Measurements from ENCODE around the gene ITGA2B. TPM values are rescaled to one million over a fixed set of nuclear protein-coding genes. Genes with fewer than 3 reads are reported as not detected.
A peak's percentile ranks its signal among the peaks of the same experiment; 100 is the strongest.

ITGA2B gene
- total RNA-seq, 4 donors from 2014 or later, result 0.14 to 0.32 TPM; not detected in 2

- H3K27ac ChIP-seq, result no peak overlapping the region
- H3K9me3 ChIP-seq, result no peaks in the 10 kb centered on the region
- no peak for TF ChIP-seq POLR2A (IDR thresholded peaks at IDR 0.05)
- TF ChIP-seq CTCF (IDR thresholded peaks at IDR 0.05), result no peak
- TF ChIP-seq EP300 (IDR thresholded peaks at IDR 0.05; ENCODE audit: low read depth), result no peak
- TF ChIP-seq POLR2AphosphoS5 (IDR thresholded peaks at IDR 0.05), result no peak
- no peaks in the 10 kb centered on the region for H3K36me3 ChIP-seq
- in situ Hi-C loops (cut with MboI; ENCODE audit: low pct_ligation_motif_present in 1 of 4, low pct_unique_long_range_greater_than_20kb in 1 of 4, low sequenced_read_pairs in 3 of 4), result loop anchor here in 1 of 4 donors (25.0 kb wide), 1 partner anchor 127 kb away; the partner anchor contains the start of gene GPATCH8
- 12% methylated on average over 24 of the region's 26 CpGs; no CpG with 5 or more reads in 1 of the 2 donors for WGBS, 2 donors (ENCODE audit: low coverage in 1 of 2)
- peaks cover 3 to 18% (median 15%) of the 10 kb centered on the region in 4 donors for H3K4me1 ChIP-seq
- H3K27me3 ChIP-seq, result peaks cover 30% of the 10 kb centered on the region
- peak overlapping the region; percentile 24 to 58 (median 38) for H3K4me3 ChIP-seq
- intact Hi-C loops (cut with DNase I; ENCODE audit: low total_unique reads), result no loop called here
- no peak for DNase-seq
Observed at GRCh38 chr17:44384823-44385286, 4.6 kb downstream of the ITGA2B start.

- DNase-seq, result no peak
- H3K4me3 ChIP-seq, result no peak overlapping the region
- in situ Hi-C loops (cut with MboI; ENCODE audit: low pct_ligation_motif_present in 1 of 4, low pct_unique_long_range_greater_than_20kb in 1 of 4, low sequenced_read_pairs in 3 of 4) (loop anchor here in 1 of 4 donors (25.0 kb wide), 1 partner anchor 128 kb away; the partner anchor contains the start of gene GPATCH8), intact Hi-C loops (cut with DNase I; ENCODE audit: low total_unique reads) (no loop called here)
- no peak for TF ChIP-seq CTCF (IDR thresholded peaks at IDR 0.05)
- no peak for TF ChIP-seq EP300 (IDR thresholded peaks at IDR 0.05; ENCODE audit: low read depth)
- TF ChIP-seq POLR2A (IDR thresholded peaks at IDR 0.05), result no peak
- no peak for TF ChIP-seq POLR2AphosphoS5 (IDR thresholded peaks at IDR 0.05)
- WGBS, 2 donors (ENCODE audit: low coverage in 1 of 2), result 41% methylated on average over 28 of the region's 29 CpGs; no CpG with 5 or more reads in 1 of the 2 donors
- H3K27ac ChIP-seq, result no peak overlapping the region
- H3K9me3 ChIP-seq, result no peaks in the 10 kb centered on the region
- no peaks in the 10 kb centered on the region for H3K36me3 ChIP-seq
- peaks cover 3 to 18% (median 15%) of the 10 kb centered on the region in 4 donors for H3K4me1 ChIP-seq
- H3K27me3 ChIP-seq, result peaks cover 30% of the 10 kb centered on the region
Observed at GRCh38 chr17:44384281-44384822, 5.1 kb downstream of the ITGA2B start.

- intact Hi-C loops (cut with DNase I; ENCODE audit: low total_unique reads), result no loop called here
- Histone ChIP-seq H3K4me3 (no peak overlapping the region), H3K4me1 (peaks cover 3 to 18% (median 15%) of the 10 kb centered on the region in 4 donors), H3K36me3 (no peaks in the 10 kb centered on the region), H3K27me3 (peaks cover 30% of the 10 kb centered on the region), H3K9me3 (no peaks in the 10 kb centered on the region), H3K27ac (no peak overlapping the region)
- TF ChIP-seq POLR2A (IDR thresholded peaks at IDR 0.05) (no peak), EP300 (IDR thresholded peaks at IDR 0.05; ENCODE audit: low read depth) (no peak), CTCF (IDR thresholded peaks at IDR 0.05) (no peak), POLR2AphosphoS5 (IDR thresholded peaks at IDR 0.05) (no peak)
- in situ Hi-C loops (cut with MboI; ENCODE audit: low pct_ligation_motif_present in 1 of 4, low pct_unique_long_range_greater_than_20kb in 1 of 4, low sequenced_read_pairs in 3 of 4), result loop anchor here in 1 of 4 donors (25.0 kb wide), 1 partner anchor 128 kb away; the partner anchor contains the start of gene GPATCH8
- 80% methylated on average over 13 of the region's 16 CpGs; no CpG with 5 or more reads in 1 of the 2 donors for WGBS, 2 donors (ENCODE audit: low coverage in 1 of 2)
- no peak for DNase-seq
Observed at GRCh38 chr17:44383861-44384260, 5.6 kb downstream of the ITGA2B start.

GRCh38 chr17:44383363-44383762 is 6.1 kb downstream of the ITGA2B start:
- DNase-seq, result no peak
- 94% methylated on average over 15 of the region's 15 CpGs; no CpG with 5 or more reads in 1 of the 2 donors for WGBS, 2 donors (ENCODE audit: low coverage in 1 of 2)
- TF ChIP-seq POLR2AphosphoS5 (IDR thresholded peaks at IDR 0.05), result no peak
- TF ChIP-seq EP300 (IDR thresholded peaks at IDR 0.05; ENCODE audit: low read depth), result no peak
- no peak for TF ChIP-seq POLR2A (IDR thresholded peaks at IDR 0.05)
- no peak for TF ChIP-seq CTCF (IDR thresholded peaks at IDR 0.05)
- intact Hi-C loops (cut with DNase I; ENCODE audit: low total_unique reads) (no loop called here), in situ Hi-C loops (cut with MboI; ENCODE audit: low pct_ligation_motif_present in 1 of 4, low pct_unique_long_range_greater_than_20kb in 1 of 4, low sequenced_read_pairs in 3 of 4) (loop anchor here in 1 of 4 donors (25.0 kb wide), 1 partner anchor 129 kb away; the partner anchor contains the start of gene GPATCH8)
- no peak overlapping the region for H3K4me3 ChIP-seq
- H3K27me3 ChIP-seq, result peaks cover 30% of the 10 kb centered on the region
- peaks cover 3 to 18% (median 15%) of the 10 kb centered on the region in 4 donors for H3K4me1 ChIP-seq
- H3K27ac ChIP-seq, result no peak overlapping the region
- H3K36me3 ChIP-seq, result no peaks in the 10 kb centered on the region
- H3K9me3 ChIP-seq, result no peaks in the 10 kb centered on the region
